Ishikawa (cell line): ENCODE measurements around the gene NR2F2.

Source experiments
- CEBPB ChIP-seq: IDR thresholded peaks from 2 replicates; pipeline ENCODE4 v1.6.1; 2012
- CREB1 ChIP-seq: IDR thresholded peaks from 2 replicates; pipeline ENCODE4 v1.6.1; 2012; ENCODE audit warnings: low read depth
- EGR1 ChIP-seq: IDR thresholded peaks from 2 replicates; pipeline ENCODE4 v1.6.1; 2012
- EP300 ChIP-seq: IDR thresholded peaks from 2 replicates; pipeline ENCODE4 v1.6.1; 2012; ENCODE audit warnings: borderline replicate concordance
- FOXM1 ChIP-seq: IDR thresholded peaks from 2 replicates; pipeline ENCODE4 v1.6.1; 2012; ENCODE audit warnings: low read depth, borderline replicate concordance
- MAX ChIP-seq: IDR thresholded peaks from 2 replicates; pipeline ENCODE4 v1.6.1; 2012
- NFIC ChIP-seq: IDR thresholded peaks from 2 replicates; pipeline ENCODE4 v1.6.1; 2012
- RAD21 ChIP-seq: IDR thresholded peaks from 2 replicates; pipeline ENCODE4 v1.6.1; 2012; ENCODE audit warnings: low read depth
- REST ChIP-seq: IDR thresholded peaks from 2 replicates; pipeline ENCODE4 v1.6.1; 2012; ENCODE audit warnings: low read depth, mild to moderate bottlenecking
- TAF1 ChIP-seq: IDR thresholded peaks from 2 replicates; pipeline ENCODE4 v1.6.1; 2012; ENCODE audit warnings: low read depth, mild to moderate bottlenecking
- TCF12 ChIP-seq: IDR thresholded peaks from 2 replicates; pipeline ENCODE4 v1.6.1; 2012; ENCODE audit warnings: low read depth
- TEAD4 ChIP-seq: IDR thresholded peaks from 2 replicates; pipeline ENCODE4 v1.6.1; 2012
- USF1 ChIP-seq: IDR thresholded peaks from 2 replicates; pipeline ENCODE4 v1.6.1; 2012
- YY1 ChIP-seq: IDR thresholded peaks from 2 replicates; pipeline ENCODE4 v1.6.1; 2012; ENCODE audit warnings: low read depth
- ZBTB7A ChIP-seq: IDR thresholded peaks from 2 replicates; pipeline ENCODE4 v1.6.1; 2012; ENCODE audit warnings: low read depth

Gene NR2F2

GRCh38 chr15:96353416-96353929 is 23.0 kb downstream of the NR2F2 start:
- TF ChIP-seq NFIC, result no peak
- no peak for TF ChIP-seq CEBPB
- TF ChIP-seq USF1, result no peak
- no peak for TF ChIP-seq TEAD4
- no peak for TF ChIP-seq RAD21
- no peak for TF ChIP-seq TCF12
- TF ChIP-seq TAF1, result no peak
- no peak for TF ChIP-seq ZBTB7A
- TF ChIP-seq EP300, result no peak
- TF ChIP-seq REST, result no peak

- no peak for TF ChIP-seq USF1
- no peak for TF ChIP-seq CREB1
- no peak for TF ChIP-seq REST
- no peak for TF ChIP-seq MAX
- TF ChIP-seq ZBTB7A, result no peak
- TF ChIP-seq FOXM1, result no peak
- no peak for TF ChIP-seq CEBPB
- no peak for TF ChIP-seq TCF12
- TF ChIP-seq EP300, result no peak
- TF ChIP-seq EGR1, result no peak
- TF ChIP-seq RAD21, result no peak
- no peak for TF ChIP-seq NFIC
- no peak for TF ChIP-seq TEAD4
- no peak for TF ChIP-seq YY1
- no peak for TF ChIP-seq TAF1
Measured at GRCh38 chr15:96353930-96354730, 23.6 kb downstream of the NR2F2 start.

GRCh38 chr15:96354731-96355567 is 24.4 kb downstream of the NR2F2 start:
- no peak for TF ChIP-seq EP300
- no peak for TF ChIP-seq EGR1
- no peak for TF ChIP-seq YY1
- no peak for TF ChIP-seq MAX
- TF ChIP-seq NFIC, result no peak
- TF ChIP-seq USF1, result no peak
- no peak for TF ChIP-seq RAD21
- TF ChIP-seq TAF1, result no peak
- no peak for TF ChIP-seq CREB1

GRCh38 chr15:96355568-96356187 is 25.2 kb downstream of the NR2F2 start:
- TF ChIP-seq TCF12, result no peak
- no peak for TF ChIP-seq CEBPB
- no peak for TF ChIP-seq EGR1
- no peak for TF ChIP-seq MAX
- no peak for TF ChIP-seq EP300
- TF ChIP-seq NFIC, result no peak
- TF ChIP-seq YY1, result no peak
- TF ChIP-seq RAD21, result no peak
- TF ChIP-seq FOXM1, result no peak
